Measurements from ENCODE around the gene EIF5.

Gene EIF5

GRCh38 chr14:103339561-103339960, 5.5 kb downstream of the EIF5 start:
- TF ChIP-seq, protein P1, sequence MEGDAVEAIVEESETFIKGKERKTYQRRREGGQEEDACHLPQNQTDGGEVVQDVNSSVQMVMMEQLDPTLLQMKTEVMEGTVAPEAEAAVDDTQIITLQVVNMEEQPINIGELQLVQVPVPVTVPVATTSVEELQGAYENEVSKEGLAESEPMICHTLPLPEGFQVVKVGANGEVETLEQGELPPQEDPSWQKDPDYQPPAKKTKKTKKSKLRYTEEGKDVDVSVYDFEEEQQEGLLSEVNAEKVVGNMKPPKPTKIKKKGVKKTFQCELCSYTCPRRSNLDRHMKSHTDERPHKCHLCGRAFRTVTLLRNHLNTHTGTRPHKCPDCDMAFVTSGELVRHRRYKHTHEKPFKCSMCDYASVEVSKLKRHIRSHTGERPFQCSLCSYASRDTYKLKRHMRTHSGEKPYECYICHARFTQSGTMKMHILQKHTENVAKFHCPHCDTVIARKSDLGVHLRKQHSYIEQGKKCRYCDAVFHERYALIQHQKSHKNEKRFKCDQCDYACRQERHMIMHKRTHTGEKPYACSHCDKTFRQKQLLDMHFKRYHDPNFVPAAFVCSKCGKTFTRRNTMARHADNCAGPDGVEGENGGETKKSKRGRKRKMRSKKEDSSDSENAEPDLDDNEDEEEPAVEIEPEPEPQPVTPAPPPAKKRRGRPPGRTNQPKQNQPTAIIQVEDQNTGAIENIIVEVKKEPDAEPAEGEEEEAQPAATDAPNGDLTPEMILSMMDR (conservative IDR thresholded peaks at IDR 0.05; ENCODE audit: low read depth, low read length) = no peak
- no peak for DNase-seq (ENCODE audit: low read depth)
- H3K4me3 ChIP-seq (ENCODE audit: low read length) = no peak overlapping the region

DNA sequence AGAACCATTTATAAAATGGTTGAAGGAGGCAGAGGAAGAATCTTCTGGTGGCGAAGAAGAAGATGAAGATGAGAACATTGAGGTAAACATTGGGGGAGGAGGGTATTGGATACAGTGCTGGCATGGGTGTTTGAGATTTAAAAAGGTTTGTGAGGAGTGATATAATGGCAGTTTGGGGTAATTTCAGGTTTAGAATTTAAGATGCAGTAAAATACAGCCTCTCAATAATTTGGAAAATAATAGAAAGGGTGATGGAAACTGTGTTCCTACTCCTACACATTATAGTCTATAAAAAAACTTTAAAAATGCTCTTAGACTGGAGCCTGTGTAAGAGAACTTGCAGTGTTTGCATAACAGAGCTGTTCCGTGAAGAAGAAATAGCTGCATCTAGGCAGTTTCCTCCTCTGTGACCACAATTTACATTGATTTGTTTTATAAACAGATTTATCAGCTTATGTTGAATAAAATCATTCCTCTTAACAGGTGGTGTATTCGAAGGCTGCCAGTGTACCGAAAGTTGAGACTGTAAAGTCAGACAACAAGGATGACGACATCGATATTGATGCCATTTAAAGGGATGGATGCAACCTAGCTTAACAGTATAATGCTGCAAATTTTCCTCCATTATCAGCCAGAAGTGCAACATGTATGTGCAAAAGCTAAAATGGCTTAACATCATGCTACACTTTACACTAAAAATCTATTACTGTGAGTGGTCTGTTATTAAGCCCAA, 6.6 kb downstream of the EIF5 start:
- H3K4me3 ChIP-seq (ENCODE audit: low read length) = no peak overlapping the region
- no peak for DNase-seq (ENCODE audit: low read depth)
- TF ChIP-seq, protein P1 (conservative IDR thresholded peaks at IDR 0.05; ENCODE audit: low read depth, low read length) = no peak

- H3K4me3 ChIP-seq (ENCODE audit: low read length) = no peak overlapping the region
- TF ChIP-seq, protein P1 (conservative IDR thresholded peaks at IDR 0.05; ENCODE audit: low read depth, low read length) = no peak
- DNase-seq (ENCODE audit: low read depth) = no peak
Observed at GRCh38 chr14:103341250-103342129, 7.5 kb downstream of the EIF5 start.

DNA sequence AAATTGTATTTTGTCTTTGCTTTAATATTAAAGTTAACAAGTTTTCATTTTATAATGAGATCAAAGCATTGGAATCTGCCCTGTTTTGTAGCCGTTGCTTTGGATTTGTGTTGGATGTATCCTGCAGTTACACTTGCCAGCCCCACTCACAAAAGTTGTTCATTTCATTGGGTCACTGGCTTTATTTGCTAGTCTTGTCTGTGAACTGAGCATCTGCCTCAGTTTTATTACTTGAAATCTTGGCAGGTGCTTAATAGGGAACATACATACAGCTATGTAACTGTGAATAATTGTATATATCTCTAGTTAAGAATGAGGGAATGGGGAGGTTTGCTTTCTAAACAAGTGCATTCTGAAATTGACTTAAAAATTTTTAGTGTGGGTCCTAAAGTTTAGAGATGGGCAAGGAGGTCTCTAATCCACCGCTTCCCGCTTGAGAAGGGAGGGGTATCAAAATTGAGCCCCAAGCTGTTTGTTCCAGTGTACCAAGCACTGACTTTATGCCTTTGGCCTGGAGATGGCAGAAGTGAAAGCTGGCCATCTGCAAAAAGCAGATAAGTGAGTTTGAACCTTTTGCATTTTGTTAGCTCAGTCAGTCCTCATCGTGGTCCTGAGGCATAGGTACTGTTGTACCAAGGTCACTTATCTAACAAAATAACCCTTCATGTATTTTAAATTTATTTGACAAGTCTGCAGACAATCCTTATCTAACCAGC, 9.3 kb downstream of the EIF5 start:
- TF ChIP-seq, protein P1 (conservative IDR thresholded peaks at IDR 0.05; ENCODE audit: low read depth, low read length) = no peak
- H3K4me3 ChIP-seq (ENCODE audit: low read length) = no peak overlapping the region
- no peak for DNase-seq (ENCODE audit: low read depth)

GRCh38 chr14:103343905-103344797, 10.1 kb downstream of the EIF5 start:
- TF ChIP-seq, protein P1 (conservative IDR thresholded peaks at IDR 0.05; ENCODE audit: low read depth, low read length) = no peak
- no peak overlapping the region for H3K4me3 ChIP-seq (ENCODE audit: low read length)
- no peak for DNase-seq (ENCODE audit: low read depth)

- TF ChIP-seq, protein P1 (conservative IDR thresholded peaks at IDR 0.05; ENCODE audit: low read depth, low read length) = no peak
- no peak overlapping the region for H3K4me3 ChIP-seq (ENCODE audit: low read length)
- DNase-seq (ENCODE audit: low read depth) = no peak
Observed at GRCh38 chr14:103346286-103346685, 12.2 kb downstream of the EIF5 start.
